ENCODE results near the gene HNRNPC. TPM values are rescaled to one million over a fixed set of nuclear protein-coding genes. Genes with fewer than 3 reads are reported as not detected.

HNRNPC gene
- total RNA-seq, 1 experiment from 2014 or later = 843 TPM

GRCh38 chr14:21202463-21203358, 66.5 kb downstream of the HNRNPC start (continued):
- no peak for TF ChIP-seq POLR2A (IDR thresholded peaks at IDR 0.05; ENCODE audit: borderline replicate concordance, extremely low read depth, insufficient read depth, insufficient read length)
- TF ChIP-seq EGR1 (IDR thresholded peaks at IDR 0.05; ENCODE audit: low read depth) = no peak
- TF ChIP-seq ZNF274 (IDR thresholded peaks at IDR 0.05; ENCODE audit: low read depth, low read length) = no peak

GRCh38 chr14:21201732-21202462, 67.3 kb downstream of the HNRNPC start:
- intact Hi-C loops (cut with micrococcal nuclease) = no loop called here
- no TSS peak for BruUV-seq (replicated peaks)
- H3K9me2 ChIP-seq (ENCODE audit: insufficient read depth) = no peaks in the 10 kb centered on the region
- peaks cover 44% of the 10 kb centered on the region; the same call in 1 of the 2 replicates for H4K20me1 ChIP-seq (ENCODE audit: insufficient read depth)
- no peak overlapping the region for H2AFZ ChIP-seq (ENCODE audit: low read depth, low read length, poor library complexity, severe bottlenecking)
- POLR2A ChIA-PET = no interaction called here
- no peaks in the 10 kb centered on the region for H3K9me3 ChIP-seq (ENCODE audit: control insufficient read depth in 1 of 2, insufficient read depth in 1 of 2, low read depth in 1 of 2, low read length in 2 of 2)
- H3K9ac ChIP-seq (ENCODE audit: low read length) = no peak overlapping the region
- CTCF ChIA-PET = no interaction called here
- no peak for TF ChIP-seq CEBPB (IDR thresholded peaks at IDR 0.05; ENCODE audit: low read depth)
- no peak for TF ChIP-seq JUND (IDR thresholded peaks at IDR 0.05)
- H3K27me3 ChIP-seq (ENCODE audit: insufficient read depth, low read length) = no peaks in the 10 kb centered on the region
- no peak for DNase-seq (ENCODE audit: low read depth, low spot score)
- no peak overlapping the region for H3K27ac ChIP-seq (ENCODE audit: low read depth, low read length)
- RAD21 ChIA-PET (ENCODE audit: low non-redundant PET in 1 of 2, low total read pairs in 2 of 2, uncharacterized antibody in 2 of 2, unreplicated experiment in 2 of 2) = no interaction called here
- H3K4me1 ChIP-seq (ENCODE audit: control insufficient read depth in 1 of 2, insufficient read depth in 2 of 2, low read length in 2 of 2) = no peaks in the 10 kb centered on the region
- ATAC-seq = no peak
- peaks cover 13 to 28% of the 10 kb centered on the region in 2 experiments; a peak in 2 of 4 replicates for H3K36me3 ChIP-seq (ENCODE audit: control insufficient read depth in 1 of 2, insufficient read depth in 2 of 2, low read length in 2 of 2)
- peaks cover 8% of the 10 kb centered on the region; the same call in 1 of the 2 replicates for H3K79me2 ChIP-seq (ENCODE audit: insufficient read depth, low read length)
- H3K4me2 ChIP-seq (ENCODE audit: low read length) = no peak overlapping the region
- no peak overlapping the region for H3K4me3 ChIP-seq (replicated peaks in 1 of 2; ENCODE audit: low read depth in 1 of 2, low read length in 2 of 2)

Data from HCT116 (cell line).